Stimulated activated CD8-positive, alpha-beta memory T cell treated with anti-CD3 and anti-CD28 coated beads, Interleukin-7, amount 100 ng/mL, for 4 hours (primary cell): Measurements from ENCODE around the gene VSIG1.

Experiments used
- DNase-seq, 2 donors: peaks; one replicate each; pipeline ENCODE4 v3.0.0-alpha.2; 2020; ENCODE audit warnings: low read depth in 2 of 2

VSIG1 gene

GRCh38 chrX:108044554-108045256 lies at the start of gene VSIG1:
Gene VSIG1 (plus strand): TSS chrX:108045065. CDS start chrX:108045131, 66 bp downstream.
- DNase-seq, result no peak

DNA sequence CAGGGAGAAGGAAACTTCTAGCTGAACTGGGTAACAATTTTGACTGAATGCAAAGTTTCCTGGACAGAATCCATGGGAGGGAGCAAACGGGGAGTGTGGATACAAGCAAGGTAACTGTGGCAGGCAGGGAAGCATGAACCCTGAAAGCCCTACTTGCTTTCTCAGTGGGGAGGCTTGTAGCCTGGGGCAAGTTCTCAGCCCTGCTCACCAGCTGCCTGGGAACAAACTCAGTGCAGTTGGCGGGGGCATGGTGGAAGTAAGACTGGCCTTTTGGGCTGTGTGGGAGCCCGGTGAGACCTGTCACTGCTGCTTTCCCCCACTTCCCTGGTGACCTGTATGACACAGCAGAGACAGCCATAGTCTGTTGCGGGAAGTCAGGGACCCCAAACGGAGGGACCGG lies 48.7 kb upstream of the VSIG1 start:
- no peak for DNase-seq

DNA sequence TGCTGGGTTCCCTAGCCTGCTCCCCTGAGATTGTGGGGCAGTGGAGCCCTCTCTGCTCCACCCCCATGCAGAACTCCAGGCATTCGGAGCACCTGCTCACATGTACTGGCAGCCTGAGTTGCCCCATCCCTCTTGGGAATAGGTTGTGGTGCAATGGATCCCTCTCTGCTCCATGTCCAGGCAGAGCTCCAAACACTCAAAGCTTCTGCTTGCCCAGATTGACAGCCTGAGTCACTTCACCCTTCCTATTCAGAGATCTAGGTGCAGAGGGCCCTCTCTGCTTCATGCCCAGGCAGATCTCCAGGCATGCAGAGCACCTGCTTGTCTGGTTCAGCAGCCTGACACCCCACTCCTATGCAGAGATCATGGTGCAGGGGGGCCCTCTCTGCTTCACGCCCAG lies 44.1 kb upstream of the VSIG1 start:
- DNase-seq, result no peak

- DNase-seq, result no peak
These were observed 43.5 kb upstream of the VSIG1 start for GRCh38 chrX:108001218-108001814.

- no peak for DNase-seq
These were observed 26.0 kb upstream of the VSIG1 start for GRCh38 chrX:108018656-108019381.

- no peak for DNase-seq
These were observed 25.4 kb upstream of the VSIG1 start for GRCh38 chrX:108019382-108019875.

DNA sequence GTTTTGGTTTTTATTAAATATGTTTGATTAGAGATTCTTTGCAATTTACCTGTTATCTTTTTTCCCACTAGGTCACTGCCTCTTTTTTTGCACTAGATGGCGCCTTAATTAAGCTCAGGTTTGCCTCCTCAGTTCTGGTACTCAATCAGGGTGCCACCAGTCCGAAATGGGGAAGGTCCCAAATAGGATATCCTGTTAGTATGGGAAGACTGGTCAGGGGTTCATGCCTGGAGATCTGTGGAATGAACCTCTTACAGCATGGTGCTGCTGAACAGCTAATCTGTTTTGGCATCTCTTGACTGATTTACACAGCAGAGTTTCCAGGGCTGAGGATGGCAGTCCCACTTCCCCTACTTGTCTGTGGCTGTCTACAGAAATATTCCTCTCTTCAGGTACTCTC lies 24.2 kb upstream of the VSIG1 start:
- no peak for DNase-seq

DNA sequence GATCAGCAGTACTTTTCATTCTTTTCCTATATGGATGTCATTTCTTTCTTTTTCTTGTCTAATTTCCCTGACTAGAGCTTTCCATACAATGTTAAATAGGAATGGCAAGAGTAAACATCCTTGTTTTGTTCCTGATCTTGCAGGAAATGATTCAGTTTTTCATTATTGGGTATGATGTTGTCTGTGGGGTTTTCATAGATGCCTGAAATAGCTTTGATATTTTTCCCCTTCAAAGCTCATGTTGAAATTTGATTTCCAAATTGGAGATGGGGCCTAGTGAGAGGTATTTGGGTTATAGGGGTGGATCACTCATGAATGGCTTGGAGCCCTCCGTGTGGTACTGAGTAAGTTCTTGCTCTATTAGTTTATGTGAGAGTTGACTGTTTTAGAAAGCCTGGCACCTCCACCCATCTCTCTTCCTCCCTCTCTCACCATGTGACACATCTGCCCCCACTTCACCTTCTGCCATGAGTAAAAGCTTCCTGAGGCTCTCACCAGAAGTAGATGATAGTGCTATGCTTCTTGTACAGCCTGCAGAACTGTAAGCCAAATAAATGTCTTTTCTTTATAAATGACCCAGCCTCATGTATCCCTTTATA lies 22.3 kb upstream of the VSIG1 start:
- no peak for DNase-seq

- DNase-seq, result no peak
These were observed 19.5 kb upstream of the VSIG1 start for GRCh38 chrX:108025376-108025775.

DNA sequence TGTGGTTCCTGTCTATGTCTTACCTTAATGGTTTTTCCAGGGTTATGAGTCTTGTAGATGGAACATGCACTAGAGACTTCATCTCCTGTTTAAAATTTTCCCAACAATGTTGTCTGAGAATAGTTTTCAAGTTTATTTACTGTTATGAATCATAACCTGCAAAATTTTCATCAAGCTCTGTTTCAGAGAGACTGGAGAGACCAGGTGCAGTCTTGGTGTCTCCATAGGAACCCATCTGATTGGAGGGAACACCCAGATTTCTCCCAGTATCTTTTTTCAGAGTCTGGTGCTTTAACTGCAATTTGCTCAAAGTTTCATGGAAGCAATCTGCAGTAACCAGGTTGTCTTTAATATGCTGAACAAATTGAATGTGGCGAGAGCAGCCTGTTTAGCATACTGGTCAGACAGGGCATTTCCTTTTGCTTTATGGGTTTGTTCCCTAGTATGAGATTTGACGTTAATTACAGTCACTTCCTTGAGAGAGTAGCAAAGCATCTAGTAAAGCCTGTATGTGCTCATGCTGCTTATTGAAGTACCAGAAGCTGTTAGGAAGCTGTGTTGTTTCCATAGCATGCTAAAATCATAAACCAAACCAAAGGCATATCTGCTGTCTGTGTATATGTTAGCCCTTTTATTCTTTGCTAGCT lies 18.8 kb upstream of the VSIG1 start:
- DNase-seq, result no peak

- DNase-seq, result no peak
These were observed 16.0 kb upstream of the VSIG1 start for GRCh38 chrX:108028854-108029253.

DNA sequence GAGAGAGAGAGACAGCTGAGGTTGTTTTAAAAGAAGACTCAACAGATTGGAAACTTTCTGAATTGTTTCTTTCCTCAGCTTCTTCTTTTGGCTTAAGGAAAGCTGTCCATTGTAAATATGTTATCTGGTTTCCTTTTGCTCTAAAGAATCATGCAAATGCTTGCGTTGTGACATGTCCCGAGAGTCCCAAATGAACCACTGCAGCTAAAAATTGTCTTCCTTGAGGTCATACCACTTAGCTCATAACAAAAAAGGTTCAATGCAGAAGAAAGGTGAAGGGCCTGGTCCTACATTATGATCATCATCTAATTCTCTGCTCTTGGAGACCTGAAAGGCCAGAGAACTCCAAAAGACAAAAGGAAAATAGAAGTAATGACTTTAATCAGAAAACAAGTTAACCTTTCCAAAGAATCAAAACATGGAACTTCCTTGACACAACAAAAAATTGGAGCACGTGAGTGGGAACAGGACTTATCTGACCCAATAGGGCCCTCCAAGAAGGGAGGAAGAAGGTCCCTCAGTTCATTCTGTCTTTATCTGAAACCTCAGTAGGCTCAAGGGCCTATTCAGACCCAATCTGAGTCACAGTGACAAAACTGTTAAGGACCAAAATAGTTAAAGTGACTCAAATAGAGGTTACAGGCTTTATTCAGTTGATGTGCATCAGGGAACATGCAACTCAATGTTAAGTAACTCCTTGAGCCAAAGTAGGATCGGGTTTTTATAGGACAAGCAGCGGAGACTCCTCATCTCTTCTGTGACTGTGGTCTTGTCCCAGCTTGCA lies 14.7 kb upstream of the VSIG1 start:
- no peak for DNase-seq

- no peak for DNase-seq
These were observed 11.9 kb upstream of the VSIG1 start for GRCh38 chrX:108032944-108033343.

GRCh38 chrX:108033890-108034289 lies 11.0 kb upstream of the VSIG1 start:
- DNase-seq, result no peak

DNA sequence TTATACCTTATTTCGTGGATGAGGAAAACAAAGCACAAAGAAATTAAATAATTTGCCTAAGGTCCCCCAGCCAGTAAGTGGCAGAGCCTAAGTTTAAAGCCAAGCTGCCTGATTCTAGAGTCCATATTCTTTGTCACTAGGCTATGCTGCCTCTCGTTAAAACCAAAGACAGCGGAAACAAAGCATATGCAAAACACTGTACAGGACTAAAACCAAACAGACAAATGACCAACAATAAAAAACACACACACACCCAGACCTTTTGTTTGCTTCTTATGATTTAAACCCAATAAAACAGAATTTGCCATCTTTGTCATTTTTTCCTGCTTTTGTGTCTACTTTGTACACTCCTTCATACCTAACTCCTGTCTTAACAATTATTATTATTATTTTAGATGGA lies 10.1 kb upstream of the VSIG1 start:
- DNase-seq, result no peak

DNA sequence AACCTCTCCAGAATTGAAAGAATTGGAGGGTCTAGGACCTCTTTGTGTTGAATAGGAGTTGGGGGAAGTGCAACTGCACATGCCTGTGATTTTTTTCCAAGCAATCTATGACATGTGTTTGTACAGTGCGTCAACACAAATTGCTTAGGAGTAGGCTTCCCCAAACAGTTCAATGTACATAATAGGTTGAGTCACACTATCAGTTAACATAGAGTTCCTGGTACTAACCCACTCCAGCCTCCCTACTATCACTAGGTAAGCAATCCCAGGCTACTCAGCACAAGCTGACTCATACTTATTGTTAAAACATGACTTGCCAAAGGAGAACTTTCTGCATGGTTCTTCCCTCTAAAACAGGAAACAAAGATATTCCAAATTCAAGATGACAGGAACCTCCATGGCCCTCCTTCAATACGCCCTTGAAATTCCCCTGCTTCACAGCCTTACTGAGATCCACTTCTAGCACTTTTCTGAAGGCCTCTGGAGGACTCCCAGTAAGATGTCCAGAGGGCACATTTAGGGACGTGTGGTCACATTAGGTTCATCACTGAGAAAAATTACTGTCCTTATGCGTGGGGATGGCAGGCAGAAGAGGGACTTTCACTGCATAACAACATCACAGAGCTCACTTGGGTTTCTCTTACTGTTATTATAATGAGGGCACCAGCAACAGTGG lies 8.4 kb upstream of the VSIG1 start:
- no peak for DNase-seq

GRCh38 chrX:108049649-108050048 lies 4.8 kb downstream of the VSIG1 start:
- DNase-seq, result no peak

GRCh38 chrX:108053218-108053617 lies 8.4 kb downstream of the VSIG1 start:
- no peak for DNase-seq

DNA sequence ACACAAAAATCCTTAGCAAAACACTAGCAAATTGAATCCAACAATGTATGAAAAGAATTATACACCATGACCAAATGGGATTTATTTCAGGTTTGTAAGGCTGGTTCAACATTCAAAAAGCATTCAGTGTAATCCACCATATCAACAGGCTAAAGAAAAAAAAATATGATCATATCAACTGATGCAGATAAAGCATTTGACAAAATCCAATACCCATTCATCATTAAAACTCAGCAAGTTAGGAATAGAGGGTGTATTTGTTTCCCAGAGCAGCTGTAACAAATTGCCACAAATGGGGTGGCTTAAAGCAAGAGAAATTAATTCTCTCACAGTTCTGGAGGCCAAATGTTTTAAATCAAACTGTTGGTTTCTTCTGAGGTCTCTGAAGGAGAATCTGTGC lies 10.7 kb downstream of the VSIG1 start:
- no peak for DNase-seq

DNA sequence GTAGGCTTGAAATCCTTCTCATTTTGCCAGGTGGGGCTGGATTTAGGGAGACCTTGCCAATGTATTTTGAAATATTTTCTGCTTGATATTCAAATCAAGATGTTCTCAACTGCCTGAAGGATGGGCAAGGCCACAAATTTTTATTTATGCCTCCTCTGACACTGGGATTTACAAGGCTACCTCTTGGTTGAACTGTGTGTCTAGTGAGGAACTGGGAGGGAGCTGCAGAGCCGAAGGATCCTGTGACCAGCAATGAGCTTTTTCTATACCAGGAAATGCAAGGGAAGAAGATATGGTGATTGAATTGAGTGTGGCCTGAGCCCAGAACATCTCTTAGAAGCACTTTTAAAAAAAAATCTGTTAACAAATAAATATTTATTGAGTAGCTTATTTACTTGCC lies 14.9 kb downstream of the VSIG1 start:
- DNase-seq, result no peak

GRCh38 chrX:108064001-108064400 lies 19.1 kb downstream of the VSIG1 start:
- DNase-seq, result no peak
